Measurements from ENCODE around the gene PAM. TPM values are rescaled to one million over a fixed set of nuclear protein-coding genes. Genes with fewer than 3 reads are reported as not detected.

The PAM gene
- polyA plus RNA-seq, 1 donor (not counting 4 experiments of a cell fraction or from before 2014, with no cell fraction given): 149 TPM

DNA sequence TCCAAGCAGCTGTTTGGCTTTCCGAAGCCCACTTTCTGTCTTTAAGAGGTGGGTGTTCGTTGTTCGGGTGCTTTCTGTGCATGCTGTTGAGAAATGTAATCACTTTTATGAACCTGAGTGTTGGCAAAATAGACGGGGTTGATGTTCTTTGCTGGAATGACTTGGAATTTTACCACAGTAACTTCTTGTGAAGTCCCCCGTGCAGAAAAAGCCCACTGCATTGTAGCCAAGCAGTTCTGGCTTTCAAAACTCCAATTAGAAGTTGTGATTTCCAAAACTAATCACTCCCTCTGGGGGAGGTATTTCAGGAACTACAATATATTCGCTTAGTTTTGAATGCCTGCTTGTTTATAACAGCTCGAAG is 111.1 kb downstream of the PAM start:
- Histone ChIP-seq H3K4me2 (ENCODE audit: control insufficient read depth, extremely low read depth, insufficient read depth, low read depth, low read length) (peak overlapping the region; percentile 96), H3K27me3 (ENCODE audit: control insufficient read depth, extremely low read depth, insufficient read depth, low read length) (no peaks in the 10 kb centered on the region)
- TF ChIP-seq CTCF (optimal IDR thresholded peaks at IDR 0.05 in 1 of 3, IDR thresholded peaks at IDR 0.05 in 1 of 3, conservative IDR thresholded peaks at IDR 0.05 in 1 of 3; ENCODE audit: extremely low read depth in 1 of 3, insufficient read depth in 2 of 3, low read length in 3 of 3): no peak
- TF ChIP-seq EZH2 (IDR thresholded peaks at IDR 0.05; ENCODE audit: low read length): no peak

DNA sequence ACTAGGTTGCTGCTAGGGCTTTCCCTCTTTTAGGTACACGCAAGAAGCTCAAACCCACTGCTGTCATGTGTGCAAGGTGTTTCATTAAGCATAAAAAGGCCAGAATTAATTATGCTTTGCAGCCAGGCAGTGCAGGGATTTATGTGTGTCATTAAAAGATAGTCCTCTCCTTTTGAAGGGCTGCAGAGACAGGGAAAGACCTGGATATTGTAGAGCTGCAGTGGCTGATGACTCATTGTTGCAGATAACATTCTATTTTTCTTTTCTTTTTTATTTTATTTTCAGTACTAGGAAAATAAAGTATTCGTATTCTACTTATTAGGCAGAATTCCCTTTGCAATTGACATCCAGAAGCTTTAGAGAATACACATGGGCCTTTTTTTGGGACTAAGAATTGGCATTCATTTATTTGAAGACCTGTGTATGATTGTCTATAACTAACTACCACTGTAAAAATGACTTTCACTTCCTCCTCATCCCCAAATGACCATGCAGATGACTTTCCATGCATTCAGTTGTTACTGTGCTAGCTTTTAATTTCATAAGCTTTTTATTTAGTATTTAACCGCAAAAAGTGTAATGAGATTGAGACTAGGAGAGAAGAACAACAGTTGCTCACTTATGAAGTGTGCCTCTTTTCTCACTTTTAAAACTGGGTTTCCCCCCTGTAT is 113.0 kb downstream of the PAM start:
- Histone ChIP-seq H2AFZ (ENCODE audit: control insufficient read depth, low read length) (no peak overlapping the region), H3K9me3 (ENCODE audit: control insufficient read depth, low read depth, low read length) (no peaks in the 10 kb centered on the region), H3K4me1 (ENCODE audit: control insufficient read depth, extremely low read depth, insufficient read depth, low read length) (peaks cover 7% of the 10 kb centered on the region), H3K36me3 (ENCODE audit: control insufficient read depth in 2 of 2, extremely low read depth in 1 of 2, insufficient read depth in 2 of 2, low read length in 2 of 2) (peaks cover 0 to 4% of the 10 kb centered on the region in 2 experiments), H3K27me3 (ENCODE audit: control insufficient read depth, extremely low read depth, insufficient read depth, low read length) (no peaks in the 10 kb centered on the region), H3K79me2 (ENCODE audit: control insufficient read depth, insufficient read depth, low read length) (no peaks in the 10 kb centered on the region), H3K4me2 (ENCODE audit: control insufficient read depth, extremely low read depth, insufficient read depth, low read depth, low read length) (no peak overlapping the region), H3K9me1 (ENCODE audit: control insufficient read depth, extremely low read depth, insufficient read depth, low read length) (no peaks in the 10 kb centered on the region), H3K27ac (ENCODE audit: control insufficient read depth, insufficient read depth, low read length) (no peak overlapping the region), H3K4me3 (ENCODE audit: control insufficient read depth in 2 of 3, extremely low read depth in 1 of 3, insufficient read depth in 2 of 3, low read depth in 1 of 3, low read length in 3 of 3) (no peak overlapping the region), H3K9ac (ENCODE audit: control insufficient read depth, extremely low read depth, insufficient read depth, low read length) (no peak overlapping the region), H4K20me1 (ENCODE audit: control insufficient read depth, extremely low read depth, insufficient read depth, low read length) (no peaks in the 10 kb centered on the region)
- dilution Hi-C loops (cut with MboI; ENCODE audit: extremely low pct_ligation_motif_present, low sequenced_read_pairs): no loop called here
- FAIRE-seq (no peak), DNase-seq (ENCODE audit: low read depth, low spot score) (no peak)
- TF ChIP-seq CTCF (optimal IDR thresholded peaks at IDR 0.05 in 1 of 3, IDR thresholded peaks at IDR 0.05 in 1 of 3, conservative IDR thresholded peaks at IDR 0.05 in 1 of 3; ENCODE audit: extremely low read depth in 1 of 3, insufficient read depth in 2 of 3, low read length in 3 of 3) (no peak), EZH2 (IDR thresholded peaks at IDR 0.05; ENCODE audit: low read length) (no peak)

More for the DNA sequence above, 111.1 kb downstream of the PAM start:
- Histone ChIP-seq H3K79me2 (ENCODE audit: control insufficient read depth, insufficient read depth, low read length) (no peaks in the 10 kb centered on the region), H3K9me1 (ENCODE audit: control insufficient read depth, extremely low read depth, insufficient read depth, low read length) (no peaks in the 10 kb centered on the region), H3K9me3 (ENCODE audit: control insufficient read depth, low read depth, low read length) (no peaks in the 10 kb centered on the region), H3K27ac (ENCODE audit: control insufficient read depth, insufficient read depth, low read length) (peak overlapping the region; percentile 53), H4K20me1 (ENCODE audit: control insufficient read depth, extremely low read depth, insufficient read depth, low read length) (no peaks in the 10 kb centered on the region), H2AFZ (ENCODE audit: control insufficient read depth, low read length) (peak overlapping the region; percentile 81), H3K36me3 (ENCODE audit: control insufficient read depth in 2 of 2, extremely low read depth in 1 of 2, insufficient read depth in 2 of 2, low read length in 2 of 2) (peaks cover 0 to 4% of the 10 kb centered on the region in 2 experiments), H3K9ac (ENCODE audit: control insufficient read depth, extremely low read depth, insufficient read depth, low read length) (peak overlapping the region; percentile 78), H3K4me3 (ENCODE audit: control insufficient read depth in 2 of 3, extremely low read depth in 1 of 3, insufficient read depth in 2 of 3, low read depth in 1 of 3, low read length in 3 of 3) (peak overlapping the region; percentile 42 to 84 (median 73)), H3K4me1 (ENCODE audit: control insufficient read depth, extremely low read depth, insufficient read depth, low read length) (peaks cover 7% of the 10 kb centered on the region)
- FAIRE-seq (no peak), DNase-seq (ENCODE audit: low read depth, low spot score) (no peak)
- dilution Hi-C loops (cut with MboI; ENCODE audit: extremely low pct_ligation_motif_present, low sequenced_read_pairs): no loop called here
